ENCODE data around the gene FYCO1. TPM values are rescaled to one million over a fixed set of nuclear protein-coding genes. Genes with fewer than 3 reads are reported as not detected.

The FYCO1 gene
- total and polyA plus RNA-seq, 2 of the 8 experiments (the other 6 are each of a cell fraction or from before 2014, with no cell fraction given) = 4.8 to 10.8 TPM

- TF ChIP-seq, protein P1, sequence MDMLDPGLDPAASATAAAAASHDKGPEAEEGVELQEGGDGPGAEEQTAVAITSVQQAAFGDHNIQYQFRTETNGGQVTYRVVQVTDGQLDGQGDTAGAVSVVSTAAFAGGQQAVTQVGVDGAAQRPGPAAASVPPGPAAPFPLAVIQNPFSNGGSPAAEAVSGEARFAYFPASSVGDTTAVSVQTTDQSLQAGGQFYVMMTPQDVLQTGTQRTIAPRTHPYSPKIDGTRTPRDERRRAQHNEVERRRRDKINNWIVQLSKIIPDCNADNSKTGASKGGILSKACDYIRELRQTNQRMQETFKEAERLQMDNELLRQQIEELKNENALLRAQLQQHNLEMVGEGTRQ (IDR thresholded peaks at IDR 0.05; ENCODE audit: low read length) = no peak
- no peak for TF ChIP-seq POLR2AphosphoS5 (IDR thresholded peaks at IDR 0.05; ENCODE audit: low read depth, low read length)
- TF ChIP-seq SIRT6 (IDR thresholded peaks at IDR 0.05; ENCODE audit: low read length) = no peak
- TF ChIP-seq EGR1 (IDR thresholded peaks at IDR 0.05; ENCODE audit: borderline replicate concordance, low read depth, low read length) = no peak
- no peak overlapping the region for H3K56ac ChIP-seq (replicated peaks; ENCODE audit: insufficient read length, low read depth, low read length)
- H2BK5ac ChIP-seq (ENCODE audit: low read depth, low read length) = no peak overlapping the region
- no peaks in the 10 kb centered on the region for H3K23me2 ChIP-seq (ENCODE audit: low read depth, low read length)
- no peak overlapping the region for H3K4ac ChIP-seq (replicated peaks; ENCODE audit: insufficient read length, low read depth, low read length)
- H4K8ac ChIP-seq (ENCODE audit: extremely low read depth, insufficient read depth, low read length) = no peak overlapping the region
- FAIRE-seq = no peak
- no peak overlapping the region for H4K91ac ChIP-seq (replicated peaks; ENCODE audit: insufficient read length, low read length)
- no peak overlapping the region for H4K5ac ChIP-seq (ENCODE audit: insufficient read length, low read depth, low read length)
- no peaks in the 10 kb centered on the region for H3K9me3 ChIP-seq (ENCODE audit: insufficient read depth in 2 of 2, low read depth in 1 of 2, low read length in 1 of 2)
- no peak overlapping the region for H3K14ac ChIP-seq (ENCODE audit: insufficient read length)
- H3K27me3 ChIP-seq (replicated peaks in 1 of 4; ENCODE audit: control insufficient read depth in 3 of 4, extremely low read depth in 1 of 4, insufficient read depth in 3 of 4, low read length in 3 of 4) = no peaks in the 10 kb centered on the region; a peak in 1 of 7 replicates
- no peak for DNase-seq (ENCODE audit: low read depth in 1 of 2, low spot score in 2 of 2)
- 90% methylated on average over 6 of the region's 6 CpGs; no CpG with 5 or more reads in 1 of the 2 experiments for WGBS, 2 experiments (ENCODE audit: extremely low coverage in 1 of 2, insufficient coverage in 1 of 2, insufficient read length in 1 of 2, insufficient replicate concordance in 2 of 2, low coverage in 1 of 2, low lambda C conversion rate in 2 of 2, missing lambda C conversion rate in 1 of 2)
- H3K4me2 ChIP-seq (ENCODE audit: insufficient read depth in 1 of 2, low read depth in 2 of 2, low read length in 2 of 2) = no peak overlapping the region
- H2AK5ac ChIP-seq (ENCODE audit: low read depth, low read length) = no peak overlapping the region
- H3K9ac ChIP-seq (replicated peaks in 1 of 4; ENCODE audit: extremely low read depth in 1 of 4, low read depth in 3 of 4, low read length in 3 of 4) = no peak overlapping the region
- H3K36me3 ChIP-seq (ENCODE audit: control insufficient read depth in 2 of 4, insufficient read depth in 4 of 4, low read length in 3 of 4) = peaks cover 15 to 75% (median 60%) of the 10 kb centered on the region in 4 experiments; a peak in 7 of 8 replicates
- no peak overlapping the region for H3K23ac ChIP-seq (ENCODE audit: insufficient read length)
- CTCF ChIA-PET (ENCODE audit: partially characterized antibody) = interaction anchor here (1.2 to 2.7 kb wide), 3 partner anchors 9 to 17 kb away, joined by 4 to 20 read pairs (median 6); partner anchors contain the start of gene CXCR6
- H2BK15ac ChIP-seq (ENCODE audit: low read length) = no peak overlapping the region
- no peak overlapping the region for H3K18ac ChIP-seq (ENCODE audit: extremely low read depth, low read length)
- POLR2A ChIA-PET (ENCODE audit: partially characterized antibody) = no interaction called here
- H3K79me2 ChIP-seq (ENCODE audit: control insufficient read depth in 1 of 2, insufficient read depth in 2 of 2, low read length in 2 of 2) = no peaks in the 10 kb centered on the region
- H2BK20ac ChIP-seq (ENCODE audit: low read length) = no peak overlapping the region
- no peak overlapping the region for H2AFZ ChIP-seq (ENCODE audit: low read length)
- H3K4me1 ChIP-seq (replicated peaks in 1 of 4; ENCODE audit: control insufficient read depth in 3 of 4, insufficient read depth in 4 of 4, low read length in 3 of 4) = no peaks in the 10 kb centered on the region
- H2BK12ac ChIP-seq (ENCODE audit: low read depth, low read length) = no peak overlapping the region
- H3K4me3 ChIP-seq (ENCODE audit: extremely low read depth in 1 of 4, insufficient read depth in 2 of 4, low read depth in 3 of 4, low read length in 4 of 4) = no peak overlapping the region
- H3K27ac ChIP-seq (ENCODE audit: low read depth, low read length) = no peak overlapping the region
- H2BK120ac ChIP-seq (replicated peaks; ENCODE audit: low read depth, low read length) = no peak overlapping the region
- H3K79me1 ChIP-seq (ENCODE audit: low read depth, low read length) = no peaks in the 10 kb centered on the region
- peaks cover 0 to 2% of the 10 kb centered on the region in 2 experiments for H4K20me1 ChIP-seq (replicated peaks in 1 of 2; ENCODE audit: control insufficient read depth in 1 of 2, insufficient read depth in 2 of 2, low read length in 2 of 2)
Observed at GRCh38 chr3:45951946-45952345, 43.7 kb downstream of the FYCO1 start.
